Fibroblast of skin of back (primary cell): ENCODE results near the gene MED4.
"Not testable (repeated sequence)": the region's sequence is repeated elsewhere in the genome, so short reads cannot be mapped to it uniquely, and the experiment has no call there.

Experiments
- DNase-seq: peaks from one replicate; pipeline ENCODE4 v3.0.0-alpha.2; 2013

The MED4 gene

DNA sequence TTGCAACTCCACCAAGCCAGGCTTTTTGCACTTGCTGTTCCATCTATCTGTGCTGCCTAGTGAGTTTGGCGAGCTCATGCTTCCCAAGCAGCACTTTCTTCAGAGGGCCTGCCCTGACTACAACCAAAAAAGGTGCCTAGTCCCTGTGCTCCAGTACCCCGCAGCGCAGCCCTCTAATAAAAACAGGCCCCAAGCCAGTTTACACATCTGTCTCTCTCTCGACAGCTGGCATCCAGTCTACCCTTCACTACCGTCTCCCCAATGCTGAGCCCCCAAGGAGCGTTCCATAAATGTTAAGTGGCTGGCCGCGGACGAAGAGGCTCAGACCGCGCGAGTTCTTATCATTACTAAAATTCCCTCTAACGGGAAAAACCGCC, 512 bp downstream of the MED4 start:
- no peak for DNase-seq

DNA sequence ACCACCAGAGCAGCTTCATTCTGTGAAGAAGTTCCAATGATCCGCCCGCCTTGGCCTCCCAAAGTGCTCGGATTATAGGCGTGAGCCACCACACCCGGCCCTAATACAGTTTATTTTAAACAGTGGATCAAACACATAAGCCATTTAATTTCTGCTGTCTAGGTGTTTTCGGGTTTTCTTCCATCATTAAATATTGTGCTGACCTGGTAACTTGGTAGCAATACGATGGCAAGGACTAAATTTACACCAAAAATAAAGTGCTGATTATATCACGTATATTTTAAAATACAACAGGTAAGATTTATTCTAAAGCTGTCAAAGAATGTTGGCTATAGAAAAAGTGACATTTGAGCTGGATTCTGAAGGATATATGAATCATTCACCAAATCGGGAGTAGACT, 1.3 kb downstream of the MED4 start:
- no peak for DNase-seq

DNA sequence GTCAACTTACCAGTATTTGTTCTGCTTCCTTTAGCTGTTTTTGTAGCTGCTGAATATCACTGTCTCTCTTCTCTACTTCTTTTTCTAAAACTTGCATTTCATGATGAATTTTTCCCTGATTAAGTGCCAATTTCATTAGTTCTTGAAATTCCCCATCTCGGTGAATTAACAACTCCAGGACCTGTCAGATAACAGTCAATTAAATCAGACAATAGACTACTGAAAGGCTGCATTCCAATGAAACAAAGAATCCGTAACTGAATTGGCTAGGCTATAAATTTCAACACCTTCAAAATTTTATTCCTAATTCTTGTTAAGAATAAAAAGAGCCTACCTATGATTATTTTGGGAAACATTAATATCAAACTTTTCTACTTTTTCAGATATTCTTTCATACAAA, 8.6 kb downstream of the MED4 start:
- no peak for DNase-seq

DNA sequence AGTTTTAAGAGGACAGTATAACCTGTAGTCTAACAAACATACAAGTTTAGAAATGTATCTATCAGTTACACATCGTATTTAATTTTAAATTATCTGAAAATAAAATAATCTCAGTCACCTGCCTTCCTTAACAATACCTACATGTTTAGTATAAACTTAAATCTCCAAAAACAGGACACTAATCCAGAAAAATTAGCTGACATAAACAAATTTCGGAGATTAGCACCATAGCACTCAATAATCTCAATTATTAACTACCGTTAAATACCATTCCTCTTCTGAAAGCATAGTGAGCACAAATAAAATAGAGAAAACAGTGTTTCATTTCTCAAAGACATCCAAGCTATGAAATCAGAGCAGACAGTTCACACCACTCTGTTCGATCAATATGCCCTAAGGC, 13.2 kb downstream of the MED4 start:
- no peak for DNase-seq

DNA sequence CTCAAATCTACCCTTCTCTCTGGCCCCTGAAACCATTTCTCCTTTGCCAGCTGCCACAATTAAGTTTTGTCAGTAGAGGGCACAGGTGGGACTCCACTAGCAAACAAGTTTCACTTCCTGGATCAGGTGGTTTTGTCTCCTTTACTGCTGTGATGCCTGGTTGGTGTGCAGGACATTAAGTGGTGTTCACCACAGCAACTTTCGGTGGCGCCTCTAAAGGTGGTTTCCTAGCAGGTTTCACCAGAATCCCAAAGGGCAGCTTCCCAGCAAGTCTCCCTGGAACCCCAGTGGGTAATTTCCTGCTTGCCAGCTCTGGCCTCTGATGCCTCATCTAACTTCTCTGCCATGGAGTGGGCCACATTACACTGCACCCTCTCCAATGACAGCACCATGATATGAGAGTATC, 16.6 kb downstream of the MED4 start:
- no peak for DNase-seq

DNA sequence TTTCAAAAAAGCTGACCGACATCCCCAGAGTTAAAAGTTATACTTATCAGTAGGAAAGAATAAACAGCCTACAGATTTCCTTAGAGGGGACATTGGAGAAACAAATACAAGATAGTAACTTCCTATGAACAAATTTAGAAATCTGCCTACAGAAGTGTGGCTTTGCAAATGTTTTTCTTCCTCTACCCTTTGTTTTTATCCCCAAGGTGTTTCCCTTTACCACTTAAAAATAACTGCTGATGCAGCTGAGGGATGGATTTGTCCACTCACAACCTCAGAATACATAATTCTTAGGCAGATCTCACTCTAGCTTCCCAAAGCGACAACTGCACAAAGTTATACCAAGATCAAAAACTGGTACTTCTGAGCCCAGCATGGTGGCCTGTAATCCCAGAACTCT, 20.9 kb downstream of the MED4 start:
- DNase-seq = no peak

DNA sequence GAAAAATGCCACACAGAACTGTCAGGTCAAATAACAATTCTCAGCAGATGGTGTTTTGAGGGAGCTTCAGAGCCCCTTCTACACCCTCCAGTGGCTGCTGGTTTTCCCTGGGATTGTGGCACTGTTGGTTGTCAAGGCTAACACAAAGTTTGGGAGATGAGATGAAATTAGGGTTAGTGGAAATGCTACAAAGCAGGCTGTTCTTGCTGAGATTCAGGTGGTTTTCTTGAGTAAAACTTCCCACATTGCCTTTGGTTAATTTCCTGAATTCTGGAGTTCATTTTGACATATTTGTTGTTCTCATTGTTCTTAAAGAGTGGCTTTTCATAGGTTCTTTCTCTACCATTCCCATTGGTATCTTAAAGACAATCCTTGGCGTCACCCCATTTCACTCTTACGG, 22.1 kb downstream of the MED4 start:
- DNase-seq = no peak

DNA sequence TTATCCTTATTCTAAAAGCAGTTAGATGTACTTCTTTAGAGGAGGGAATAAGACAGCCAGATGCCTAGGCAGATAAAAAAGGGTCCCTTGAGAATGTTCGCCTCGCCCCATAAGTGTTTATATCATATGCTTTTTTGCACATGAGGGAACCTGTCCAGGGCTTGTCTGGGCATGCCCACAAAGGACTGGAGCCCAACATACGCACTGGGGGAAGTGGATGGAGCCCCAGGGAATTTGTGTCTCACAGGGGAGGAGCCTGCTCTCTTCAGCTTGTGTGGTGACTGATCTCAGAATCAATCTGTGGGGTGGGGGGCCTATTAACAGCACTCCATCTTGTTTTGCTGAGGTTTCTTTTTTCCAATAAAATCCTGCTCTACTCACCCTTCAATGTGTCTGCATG, 22.6 kb downstream of the MED4 start:
- DNase-seq = peak; percentile 10

DNA sequence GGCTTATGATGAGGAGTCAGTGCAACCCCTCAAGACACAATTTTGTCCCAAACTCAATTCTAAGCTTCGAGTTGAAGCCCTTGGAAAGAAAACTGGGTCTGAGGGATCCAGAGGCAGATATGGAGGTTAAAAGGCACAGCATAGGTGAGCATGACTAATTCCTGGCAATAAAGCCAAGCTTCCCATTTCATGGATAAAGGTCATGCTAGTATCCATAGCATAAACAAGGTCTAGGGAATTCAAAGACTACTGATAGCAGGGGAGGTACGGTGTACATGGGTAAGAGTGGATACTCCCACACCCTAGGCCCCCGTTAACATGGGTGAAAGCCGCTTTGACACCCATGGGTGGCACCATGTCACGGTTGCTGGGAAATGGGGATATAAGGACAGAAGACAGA, 24.0 kb downstream of the MED4 start:
- no peak for DNase-seq

DNA sequence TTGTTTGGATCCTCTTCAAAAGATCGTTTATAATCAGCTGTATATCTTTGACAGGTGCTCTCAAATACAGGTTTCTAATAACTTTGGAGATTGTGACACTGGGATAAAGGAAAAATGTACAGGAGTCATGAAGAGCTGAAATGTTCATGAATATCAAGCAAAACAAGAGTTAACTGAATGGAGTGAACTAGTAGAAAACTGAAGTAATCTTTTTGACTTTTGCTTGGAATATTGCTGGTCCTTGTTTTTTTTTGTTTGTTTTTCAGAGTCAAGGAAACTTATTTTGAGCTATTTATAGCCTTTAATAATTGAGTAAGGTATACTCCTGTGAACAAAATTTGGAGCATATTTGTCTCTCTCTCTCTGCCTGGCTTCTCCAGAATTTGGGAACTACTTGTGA, 25.3 kb downstream of the MED4 start:
- no peak for DNase-seq

DNA sequence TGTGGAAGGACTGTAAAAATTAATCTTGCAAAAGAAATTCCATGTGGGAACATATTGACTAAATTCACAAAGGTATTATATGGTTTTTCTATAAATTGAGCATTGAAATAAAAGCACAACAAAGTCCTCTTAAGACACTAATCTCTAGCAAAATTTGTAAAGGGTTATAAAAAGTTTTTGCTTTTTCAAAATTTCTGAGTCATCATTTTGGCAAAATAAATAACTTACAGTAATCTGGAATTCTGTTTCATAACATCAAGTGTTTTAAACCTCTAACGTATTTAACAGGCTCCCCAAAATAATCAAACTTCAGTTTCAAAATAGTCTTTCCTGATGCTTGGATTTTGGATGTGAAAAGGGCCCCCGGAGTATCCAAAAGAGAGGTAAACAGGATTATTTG, 26.0 kb downstream of the MED4 start:
- no peak for DNase-seq

DNA sequence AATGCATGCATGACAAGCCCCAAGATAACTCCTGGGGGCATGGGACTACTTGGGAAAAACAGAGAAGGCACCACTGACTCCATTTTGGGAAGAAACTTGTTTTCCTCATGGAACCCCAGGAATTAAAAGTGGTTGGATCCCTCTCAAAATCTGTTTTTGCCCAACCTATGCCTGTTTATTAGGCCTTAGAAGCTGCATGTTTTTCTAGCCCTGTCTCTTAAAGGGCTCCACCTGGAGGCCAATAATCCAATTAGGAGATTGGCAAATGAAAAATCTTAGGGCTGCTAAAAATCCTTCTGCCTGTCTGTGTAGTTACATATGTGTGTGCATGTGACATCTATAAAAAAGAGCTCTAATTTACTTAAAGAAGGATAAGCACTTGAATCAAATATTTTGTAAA, 26.9 kb downstream of the MED4 start:
- no peak for DNase-seq

DNA sequence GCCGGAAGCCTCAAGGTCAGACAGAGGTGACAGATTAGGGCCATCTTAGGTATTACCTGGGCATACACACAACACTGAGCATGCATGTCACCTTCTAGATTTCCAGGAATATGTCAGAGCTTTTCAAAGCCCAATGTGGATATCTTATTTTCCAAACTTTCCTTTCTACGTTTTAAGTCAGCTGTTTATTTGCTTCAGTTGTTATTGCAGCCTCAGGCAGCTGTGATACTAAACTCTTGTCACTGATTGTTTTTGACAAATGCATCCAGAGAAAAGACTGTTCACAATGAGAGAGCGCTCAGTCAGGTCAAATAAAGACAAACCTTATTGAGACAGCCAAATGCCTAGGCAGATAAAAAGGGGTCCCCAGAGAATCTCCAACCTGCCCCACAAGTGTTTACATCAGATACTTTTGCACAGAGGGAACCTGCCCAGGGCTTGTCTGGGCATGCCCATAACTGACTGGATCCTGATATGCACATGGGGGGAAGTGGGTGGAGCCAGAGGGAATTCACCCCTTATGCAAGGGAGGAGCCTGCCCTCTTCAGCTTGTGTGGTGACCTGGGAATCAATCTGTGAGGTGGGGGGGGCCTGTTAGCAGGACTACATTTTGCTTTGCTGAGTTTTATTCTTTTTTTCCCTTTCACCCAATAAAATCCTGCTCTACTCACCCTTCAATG, 28.5 kb downstream of the MED4 start:
- peak; percentile 35 for DNase-seq

DNA sequence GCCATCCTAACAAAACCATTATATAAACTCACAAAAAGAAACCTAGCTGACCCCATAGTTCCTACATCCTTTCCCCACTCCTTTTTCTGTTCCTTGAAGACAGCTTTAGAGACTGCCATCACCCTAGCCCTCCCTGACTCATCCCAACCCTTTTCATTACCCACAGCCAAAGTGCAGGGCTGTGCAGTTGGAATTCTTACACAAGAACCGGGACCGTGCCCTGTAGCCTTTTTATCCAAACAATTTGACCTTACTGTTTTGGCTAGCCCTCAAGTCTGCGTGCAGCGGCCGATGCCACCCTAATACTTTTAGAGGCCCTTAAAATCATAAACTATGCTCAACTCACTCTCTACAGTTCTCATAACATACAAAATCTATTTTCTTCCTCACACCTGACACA, 35.0 kb downstream of the MED4 start:
- not testable (repeated sequence) for DNase-seq

DNA sequence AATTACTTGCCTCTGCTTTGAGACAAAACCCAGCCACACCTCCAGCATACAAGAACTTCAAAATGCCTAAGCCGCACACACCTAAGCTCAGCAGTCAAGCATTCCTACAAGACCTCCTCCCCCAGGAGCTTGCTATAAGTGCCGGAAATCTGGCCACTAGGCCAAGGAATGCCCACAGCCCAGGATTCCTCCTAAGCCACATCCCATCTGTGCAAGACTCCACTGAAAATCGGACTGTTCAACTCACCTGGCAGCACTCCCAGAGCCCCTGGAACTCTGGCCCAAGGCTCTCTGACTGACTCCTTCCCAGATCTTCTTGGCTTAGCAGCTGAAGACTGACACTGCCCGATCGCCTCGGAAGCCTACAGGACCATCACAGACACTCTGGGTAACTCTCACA, 36.4 kb downstream of the MED4 start:
- DNase-seq = not testable (repeated sequence)

DNA sequence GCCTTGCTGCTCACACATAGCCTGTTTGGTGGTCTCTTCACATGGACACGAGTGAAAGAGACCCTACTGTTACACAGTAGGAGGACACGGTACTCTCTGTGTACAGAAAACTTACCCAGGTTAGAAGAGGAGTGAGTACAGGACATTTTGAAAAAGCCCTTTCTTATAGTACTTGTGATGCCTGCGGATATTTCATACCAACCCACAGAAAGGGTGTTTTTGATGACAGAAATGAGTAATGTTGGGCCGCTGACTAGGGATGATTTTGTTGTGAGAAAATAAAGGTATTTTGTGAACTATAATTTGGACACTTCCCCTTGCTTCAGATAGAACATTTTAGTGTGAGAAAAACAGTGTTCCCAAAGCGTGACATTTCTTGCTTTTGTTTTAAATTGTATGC, 39.2 kb downstream of the MED4 start:
- DNase-seq = no peak

DNA sequence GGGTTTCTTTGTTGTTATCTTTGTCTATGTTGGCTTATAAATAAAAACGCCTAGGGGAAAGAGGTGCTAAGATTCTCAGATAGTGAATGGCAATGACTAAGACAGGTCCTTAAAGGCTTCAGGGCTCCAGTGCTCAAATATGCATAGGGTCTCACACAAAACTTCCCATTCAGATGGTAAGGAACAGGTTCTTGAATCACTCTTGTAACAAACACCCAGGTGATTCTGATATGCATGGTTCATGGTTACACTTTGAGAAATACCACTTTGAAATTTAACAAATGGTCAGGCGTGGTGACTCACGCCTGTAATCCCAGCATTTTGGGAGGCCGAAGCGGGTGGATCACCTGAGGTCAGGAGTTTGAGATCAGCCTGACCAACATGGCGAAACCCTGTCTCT, 40.3 kb downstream of the MED4 start:
- DNase-seq = no peak

DNA sequence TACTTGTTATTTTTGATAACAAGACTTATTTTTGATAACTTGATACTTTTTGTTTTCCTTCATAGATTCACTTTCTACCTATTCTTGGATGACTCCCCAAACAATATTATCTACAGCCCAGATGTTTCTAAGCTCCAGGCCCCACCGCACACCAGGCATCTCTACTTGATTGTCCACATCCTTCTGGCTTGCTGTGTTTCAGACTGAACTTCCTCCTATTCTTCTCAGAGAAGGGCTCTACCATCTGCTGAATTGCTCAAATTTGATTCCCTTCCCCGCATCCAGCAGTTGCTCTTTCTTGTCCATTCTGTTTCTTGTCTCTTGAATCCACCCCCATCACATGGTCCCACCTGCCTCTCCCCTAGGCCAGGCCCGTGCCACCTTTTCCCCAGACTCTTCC, 44.4 kb downstream of the MED4 start:
- no peak for DNase-seq

DNA sequence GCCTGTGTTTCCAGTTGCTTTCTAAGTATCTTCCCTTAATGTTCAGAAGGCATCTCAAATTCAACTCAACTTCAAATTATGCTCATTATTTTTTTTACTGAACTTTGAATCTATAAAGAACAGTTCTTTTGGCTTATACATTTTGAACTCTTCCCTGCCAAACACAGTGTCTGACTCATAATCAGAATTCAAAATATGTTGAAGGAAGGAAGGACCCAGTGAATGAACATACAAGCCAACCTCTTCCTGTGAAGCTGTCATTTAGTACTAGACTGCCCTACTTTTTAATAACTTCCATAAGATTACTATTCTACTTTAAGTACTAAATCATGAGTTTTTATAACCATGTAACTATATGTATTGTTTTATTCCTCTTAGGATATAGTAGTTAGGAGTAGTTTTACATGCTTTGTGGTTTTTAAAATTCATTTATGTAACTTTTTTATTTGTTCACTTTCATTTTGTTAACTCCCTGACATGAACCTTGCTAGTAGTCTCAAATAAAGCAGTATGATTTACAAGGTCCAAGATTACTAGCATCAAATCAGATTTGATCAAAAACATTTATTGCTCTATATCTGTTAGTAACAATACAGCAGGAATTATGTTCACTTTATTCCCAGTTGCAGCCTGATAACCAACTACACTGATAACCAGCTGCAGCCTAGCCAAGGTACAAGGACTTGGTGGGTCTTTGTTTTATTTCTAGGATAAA, 51.0 kb downstream of the MED4 start:
- DNase-seq = peak; percentile 80

DNA sequence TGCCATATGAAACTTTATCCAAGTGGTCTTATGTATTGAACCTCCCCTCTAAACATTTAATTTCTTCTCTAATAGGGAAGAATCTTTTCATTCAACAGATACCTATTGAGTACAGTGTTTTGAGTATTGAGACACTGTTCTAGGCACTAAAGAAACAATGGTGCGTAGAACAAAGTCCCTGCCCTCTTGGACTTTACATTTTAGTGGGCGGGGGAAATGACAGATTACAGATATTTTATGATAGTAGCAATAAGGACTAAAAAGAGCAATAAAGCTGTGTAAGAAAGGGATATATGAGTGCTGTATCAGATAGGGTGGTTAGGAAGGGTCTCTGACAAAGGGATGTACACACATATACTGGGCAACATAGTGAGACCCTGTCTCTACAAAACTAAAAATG, 52.0 kb downstream of the MED4 start:
- no peak for DNase-seq

DNA sequence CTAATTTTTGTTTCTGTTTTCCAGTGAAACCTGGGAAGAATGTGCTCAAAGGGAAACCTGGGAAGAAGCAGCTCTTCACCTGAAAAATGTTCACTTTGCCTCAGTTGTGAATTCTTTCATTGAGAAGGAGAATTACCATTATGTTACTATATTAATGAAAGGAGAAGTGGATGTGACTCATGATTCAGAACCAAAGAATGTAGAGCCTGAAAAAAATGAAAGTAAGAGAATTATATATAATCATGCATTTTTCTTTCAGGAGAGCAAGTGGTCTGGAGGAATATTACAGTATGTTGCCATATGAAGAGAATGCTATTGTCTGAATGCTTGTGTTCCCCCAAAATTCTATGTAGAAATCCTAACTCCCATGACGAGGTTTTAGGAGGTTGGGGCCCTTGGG, 54.0 kb downstream of the MED4 start:
- DNase-seq = peak; percentile 59

DNA sequence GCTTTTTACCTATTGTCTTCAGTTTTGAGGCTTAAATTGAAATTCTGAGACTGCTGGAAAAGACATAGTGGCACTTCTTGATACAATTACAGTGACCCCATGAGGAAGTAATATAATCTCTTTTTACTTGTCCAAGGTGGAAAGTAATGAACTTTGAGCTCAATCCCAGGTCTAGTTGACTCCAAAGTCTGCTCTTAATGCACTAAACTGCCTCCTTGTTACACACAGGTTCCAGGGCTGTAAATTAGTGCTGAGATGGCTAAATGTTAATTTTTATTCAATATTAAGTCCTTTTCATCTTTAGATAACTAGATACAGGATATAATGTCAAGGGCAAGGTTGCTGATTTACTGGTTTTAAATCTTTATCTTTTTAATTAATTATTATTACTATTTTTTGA, 54.9 kb downstream of the MED4 start:
- no peak for DNase-seq

DNA sequence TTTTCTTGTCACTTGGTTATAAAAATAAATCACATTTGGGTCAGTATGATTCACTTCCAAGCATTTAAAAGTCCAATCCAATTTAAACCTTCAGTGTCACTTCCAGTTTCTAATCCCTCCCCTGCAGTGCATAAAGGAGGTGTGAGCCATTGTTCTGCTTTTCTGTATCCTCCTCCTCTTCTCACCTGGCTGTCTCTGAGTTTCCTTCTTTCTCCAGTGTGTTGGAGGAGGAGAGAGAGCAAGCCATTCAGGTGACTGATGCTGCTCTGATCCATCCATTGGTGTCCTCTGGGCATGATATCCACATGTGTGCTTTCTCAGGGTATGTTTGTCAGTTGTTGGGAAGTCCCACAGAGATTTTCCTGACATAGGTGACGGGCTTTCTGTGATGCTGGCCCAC, 56.1 kb downstream of the MED4 start:
- peak; percentile 13 for DNase-seq

DNA sequence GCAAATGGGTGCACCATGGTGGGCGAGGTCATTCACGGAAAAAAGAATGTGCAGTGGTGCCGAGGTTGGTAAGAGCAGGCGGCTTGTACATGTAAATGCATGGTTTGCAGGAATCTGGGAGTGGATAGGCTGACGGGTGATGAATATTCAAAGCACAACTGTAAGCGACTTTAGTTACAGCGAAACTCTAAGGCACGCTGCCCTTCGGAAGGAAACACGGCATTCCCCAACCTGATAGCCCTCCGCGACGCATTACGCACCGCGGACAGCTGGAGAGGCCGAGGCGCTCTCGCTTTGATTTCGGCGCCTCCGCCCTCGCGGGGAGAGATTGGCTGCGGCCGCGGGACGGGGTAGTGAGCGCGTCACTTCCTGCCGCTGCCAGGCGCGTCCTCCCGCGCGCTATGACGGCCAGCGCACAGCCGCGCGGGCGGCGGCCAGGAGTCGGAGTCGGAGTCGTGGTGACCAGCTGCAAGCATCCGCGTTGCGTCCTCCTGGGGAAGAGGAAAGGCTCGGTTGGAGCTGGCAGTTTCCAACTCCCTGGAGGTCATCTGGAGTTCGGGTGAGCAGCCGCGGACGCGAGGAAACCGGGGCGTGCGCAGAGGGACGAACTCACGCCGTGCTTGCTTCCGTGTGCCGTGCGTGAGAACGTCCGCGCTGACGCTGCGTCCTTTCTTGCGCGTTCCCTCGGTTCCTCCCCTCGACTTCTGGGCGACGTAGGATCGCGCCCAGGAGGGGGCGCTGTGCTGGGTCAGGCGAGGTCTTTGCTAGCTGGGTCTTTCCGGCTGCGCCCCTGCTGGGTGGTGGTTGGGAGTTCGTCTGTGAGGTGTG, 57.3 kb downstream of the MED4 start, which contains the start of gene NUDT15:
Gene NUDT15, plus strand, starts transcription at position 381 of the 828 bp plus-strand sequence. Its CDS starts 21 bp downstream, at position 402.
- DNase-seq = peak; percentile 95
